Measurements from ENCODE around the gene MARCHF11.

The MARCHF11 gene

DNA sequence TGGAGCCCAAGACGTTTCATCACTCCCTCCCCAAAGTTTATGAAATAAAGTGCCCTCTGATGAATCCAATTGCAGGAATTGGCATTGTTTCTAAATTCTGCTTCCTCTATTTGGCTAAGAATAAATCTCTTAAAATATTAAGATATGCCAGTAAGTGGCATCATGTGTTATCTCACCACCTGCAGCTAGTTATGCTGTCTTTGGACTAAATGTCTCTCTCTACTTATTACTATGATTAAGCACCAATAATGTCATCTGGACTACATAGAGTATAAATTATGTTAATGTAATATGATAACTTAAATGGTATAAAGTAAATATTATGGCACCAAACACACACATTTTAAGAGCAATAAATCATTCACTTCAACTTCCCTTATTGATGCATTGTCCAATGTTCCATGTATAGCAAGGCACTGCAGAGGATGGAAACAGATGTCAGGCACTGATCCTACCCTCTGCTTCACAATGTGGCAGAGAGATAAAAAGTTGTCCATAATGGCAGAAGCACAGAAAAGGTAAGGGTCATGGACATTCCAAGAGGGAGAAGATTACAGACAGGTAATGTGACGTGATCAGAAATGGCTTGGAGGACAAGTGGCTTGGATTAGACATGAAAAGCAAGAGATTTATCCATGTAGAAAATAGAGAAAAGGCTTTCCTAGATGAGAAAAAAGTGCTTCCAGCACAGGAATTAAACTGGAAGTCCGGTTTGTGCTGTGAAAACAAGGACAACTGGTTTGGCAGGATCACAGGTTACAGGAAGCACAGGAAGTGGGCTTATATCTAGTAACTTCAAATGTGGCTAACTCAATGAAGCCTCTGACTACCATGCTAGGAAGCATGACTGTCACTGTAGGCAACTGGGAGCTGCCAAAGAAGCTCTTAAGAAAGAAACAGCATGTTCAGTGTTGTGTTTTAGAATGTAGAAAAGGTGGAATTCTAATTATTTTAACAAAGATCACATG is 26.7 kb downstream of the MARCHF11 start:
- Histone ChIP-seq H3K27ac (no peak overlapping the region), H3K36me3 (no peaks in the 10 kb centered on the region), H3K27me3 (ENCODE audit: insufficient read depth, low read depth, severe bottlenecking) (no peaks in the 10 kb centered on the region), H3K4me3 (ENCODE audit: low read depth, low read length) (no peak overlapping the region), H3K9me3 (ENCODE audit: severe bottlenecking) (peaks cover 9% of the 10 kb centered on the region)
- TF ChIP-seq, protein P1, sequence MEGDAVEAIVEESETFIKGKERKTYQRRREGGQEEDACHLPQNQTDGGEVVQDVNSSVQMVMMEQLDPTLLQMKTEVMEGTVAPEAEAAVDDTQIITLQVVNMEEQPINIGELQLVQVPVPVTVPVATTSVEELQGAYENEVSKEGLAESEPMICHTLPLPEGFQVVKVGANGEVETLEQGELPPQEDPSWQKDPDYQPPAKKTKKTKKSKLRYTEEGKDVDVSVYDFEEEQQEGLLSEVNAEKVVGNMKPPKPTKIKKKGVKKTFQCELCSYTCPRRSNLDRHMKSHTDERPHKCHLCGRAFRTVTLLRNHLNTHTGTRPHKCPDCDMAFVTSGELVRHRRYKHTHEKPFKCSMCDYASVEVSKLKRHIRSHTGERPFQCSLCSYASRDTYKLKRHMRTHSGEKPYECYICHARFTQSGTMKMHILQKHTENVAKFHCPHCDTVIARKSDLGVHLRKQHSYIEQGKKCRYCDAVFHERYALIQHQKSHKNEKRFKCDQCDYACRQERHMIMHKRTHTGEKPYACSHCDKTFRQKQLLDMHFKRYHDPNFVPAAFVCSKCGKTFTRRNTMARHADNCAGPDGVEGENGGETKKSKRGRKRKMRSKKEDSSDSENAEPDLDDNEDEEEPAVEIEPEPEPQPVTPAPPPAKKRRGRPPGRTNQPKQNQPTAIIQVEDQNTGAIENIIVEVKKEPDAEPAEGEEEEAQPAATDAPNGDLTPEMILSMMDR (IDR thresholded peaks at IDR 0.05; ENCODE audit: low read depth, low read length) = no peak
- no peak for DNase-seq

DNA sequence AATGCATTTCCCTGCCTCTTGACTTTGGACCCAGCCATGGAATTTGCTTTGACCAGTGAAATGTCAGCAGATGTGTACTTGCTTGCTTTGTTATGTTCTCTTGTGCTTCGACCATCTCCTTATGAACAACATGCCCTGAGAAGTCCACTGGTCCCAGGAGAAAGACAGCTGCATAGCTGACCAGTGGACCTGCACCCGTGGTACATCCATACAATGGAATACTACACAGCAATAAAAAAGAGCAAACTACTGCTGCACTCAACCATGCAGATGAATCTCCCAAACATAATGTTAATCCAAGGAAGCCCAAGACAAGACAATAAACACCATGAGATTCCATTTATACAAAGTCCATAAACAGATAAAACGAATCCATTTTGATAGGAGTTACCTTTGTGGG is 30.0 kb downstream of the MARCHF11 start:
- no peak overlapping the region for H3K27ac ChIP-seq
- H3K36me3 ChIP-seq = no peaks in the 10 kb centered on the region
- no peaks in the 10 kb centered on the region for H3K27me3 ChIP-seq (ENCODE audit: insufficient read depth, low read depth, severe bottlenecking)
- peaks cover 9% of the 10 kb centered on the region for H3K9me3 ChIP-seq (ENCODE audit: severe bottlenecking)
- no peak for DNase-seq
- H3K4me3 ChIP-seq (ENCODE audit: low read depth, low read length) = no peak overlapping the region
- TF ChIP-seq, protein P1 (IDR thresholded peaks at IDR 0.05; ENCODE audit: low read depth, low read length) = no peak

DNA sequence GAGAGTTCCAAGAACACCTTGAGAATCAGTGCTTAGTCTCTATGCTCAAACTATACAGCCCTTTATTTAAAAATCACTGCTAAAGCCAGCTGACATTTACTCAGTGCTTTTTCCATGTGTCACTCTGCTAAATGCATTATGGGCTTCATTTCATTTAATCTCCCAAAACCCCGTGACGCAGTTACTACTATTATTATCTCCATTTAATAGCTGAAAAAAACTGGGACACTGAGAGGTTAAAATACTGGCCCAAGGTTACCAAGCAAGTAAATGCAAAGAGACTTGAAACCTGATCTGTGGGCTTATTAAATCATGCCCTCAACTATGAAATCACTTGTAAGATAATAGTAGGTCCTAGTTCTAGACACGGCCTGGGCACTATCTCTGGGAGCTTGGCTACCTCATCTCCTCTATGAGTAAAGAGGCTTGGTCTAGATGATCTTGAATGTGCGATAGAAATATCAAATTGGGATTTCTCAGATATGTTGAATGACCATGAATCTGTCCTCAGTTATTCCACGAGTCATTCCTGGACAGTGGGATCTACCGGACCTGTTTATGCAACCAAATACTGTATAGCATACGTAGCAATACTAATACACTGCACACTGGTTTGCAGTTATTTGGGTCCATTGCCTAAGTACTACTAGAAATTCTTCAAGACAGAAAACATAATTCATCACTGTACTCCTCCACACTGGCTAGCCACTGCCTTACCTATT is 32.3 kb downstream of the MARCHF11 start:
- TF ChIP-seq, protein P1 (IDR thresholded peaks at IDR 0.05; ENCODE audit: low read depth, low read length) = no peak
- H3K27ac ChIP-seq = no peak overlapping the region
- no peaks in the 10 kb centered on the region for H3K36me3 ChIP-seq
- H3K27me3 ChIP-seq (ENCODE audit: insufficient read depth, low read depth, severe bottlenecking) = no peaks in the 10 kb centered on the region
- peaks cover 9% of the 10 kb centered on the region for H3K9me3 ChIP-seq (ENCODE audit: severe bottlenecking)
- DNase-seq = no peak
- no peak overlapping the region for H3K4me3 ChIP-seq (ENCODE audit: low read depth, low read length)

DNA sequence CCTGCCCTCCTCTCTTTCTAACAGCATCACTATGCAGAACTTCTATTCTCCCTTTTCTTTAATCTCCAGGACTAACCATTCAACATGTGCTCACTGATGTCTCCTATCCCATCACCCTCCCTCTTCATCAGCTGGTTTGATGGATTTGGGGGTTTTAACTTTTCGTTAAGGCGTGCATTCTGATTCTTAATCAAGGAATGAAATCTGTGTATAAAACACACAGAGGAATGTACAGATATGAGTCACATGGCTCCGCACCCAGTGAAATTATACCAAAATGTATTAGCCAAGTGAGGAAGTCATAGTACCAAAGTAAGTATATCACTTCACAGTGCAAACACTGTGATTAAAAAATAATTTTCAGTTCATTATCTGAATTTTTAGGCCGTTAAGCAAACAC is 35.2 kb downstream of the MARCHF11 start:
- TF ChIP-seq, protein P1 (IDR thresholded peaks at IDR 0.05; ENCODE audit: low read depth, low read length) = no peak

DNA sequence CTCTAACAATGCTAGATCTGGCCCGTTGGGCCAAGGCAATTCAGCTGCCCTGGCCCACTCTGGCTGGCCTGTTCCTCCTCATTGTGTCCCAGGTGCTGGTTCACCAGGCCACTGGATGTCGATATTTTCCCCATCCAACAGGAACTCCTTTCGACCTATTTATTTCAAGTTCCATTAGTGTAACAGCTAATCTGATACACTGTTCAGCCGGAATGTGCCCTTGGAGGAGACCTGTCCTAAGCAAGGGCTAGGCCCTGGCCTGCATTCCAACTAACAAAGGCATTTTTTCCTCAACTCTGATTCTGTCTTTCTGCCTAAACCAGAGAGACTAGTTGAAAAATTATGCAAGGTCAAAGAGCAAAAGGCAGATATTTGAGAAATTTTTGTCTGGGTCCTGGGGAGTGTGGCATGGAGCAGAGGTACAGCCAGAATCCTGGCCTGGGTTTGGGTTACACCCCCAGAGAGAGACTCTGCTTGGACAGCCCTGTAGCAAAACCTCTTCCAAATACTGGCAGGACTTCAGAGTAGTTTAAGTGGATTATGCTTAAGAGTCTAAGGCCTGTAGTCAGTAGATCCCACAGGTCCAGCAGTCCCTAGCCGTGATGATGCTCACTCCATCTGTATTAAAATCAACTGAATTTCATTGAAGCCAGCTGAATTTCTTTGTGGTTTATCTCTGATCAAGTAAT is 36.1 kb downstream of the MARCHF11 start:
- Histone ChIP-seq H3K27ac (no peak overlapping the region), H3K9me3 (ENCODE audit: severe bottlenecking) (peaks cover 7% of the 10 kb centered on the region), H3K4me3 (ENCODE audit: low read depth, low read length) (no peak overlapping the region), H3K27me3 (ENCODE audit: insufficient read depth, low read depth, severe bottlenecking) (no peaks in the 10 kb centered on the region), H3K36me3 (no peaks in the 10 kb centered on the region)
- DNase-seq = peak; percentile 52
- TF ChIP-seq, protein P1 (IDR thresholded peaks at IDR 0.05; ENCODE audit: low read depth, low read length) = no peak

More for the DNA sequence above, 35.2 kb downstream of the MARCHF11 start:
- Histone ChIP-seq H3K27me3 (ENCODE audit: insufficient read depth, low read depth, severe bottlenecking) (no peaks in the 10 kb centered on the region), H3K4me3 (ENCODE audit: low read depth, low read length) (no peak overlapping the region), H3K36me3 (no peaks in the 10 kb centered on the region), H3K9me3 (ENCODE audit: severe bottlenecking) (peaks cover under 1% of the 10 kb centered on the region), H3K27ac (no peak overlapping the region)
- DNase-seq = no peak
